Parathyroid adenoma (tissue), 2 donors: ENCODE data around the gene OR52I1.

Source experiments
- H2AFZ ChIP-seq: fragments of 300-600 bp; sonication (generic); one replicate; pipeline ENCODE4 v1.7.0; 2017; ENCODE audit warnings: antibody characterized with exemption, mild to moderate bottlenecking
- H3K27ac ChIP-seq: fragments of 300-600 bp; sonication (generic); one replicate; pipeline ENCODE4 v1.7.0; 2017
- H3K27me3 ChIP-seq: fragments of 300-600 bp; sonication (generic); one replicate; pipeline ENCODE4 v1.7.0; 2017; ENCODE audit warnings: low read length; ENCODE audit not compliant: control insufficient read depth, insufficient read depth
- H3K36me3 ChIP-seq: fragments of 300-600 bp; sonication (generic); one replicate; pipeline ENCODE4 v1.7.0; 2017; ENCODE audit warnings: low read length; ENCODE audit not compliant: control insufficient read depth, insufficient read depth
- H3K4me1 ChIP-seq: fragments of 300-600 bp; sonication (generic); one replicate; pipeline ENCODE4 v1.7.0; 2017; ENCODE audit warnings: control low read depth
- H3K4me2 ChIP-seq: fragments of 300-600 bp; sonication (generic); one replicate; pipeline ENCODE4 v1.7.0; 2017; ENCODE audit warnings: low read length
- H3K4me3 ChIP-seq: fragments of 300-600 bp; sonication (generic); one replicate; pipeline ENCODE4 v1.7.0; 2017; ENCODE audit warnings: low read depth, low read length
- H3K79me2 ChIP-seq: fragments of 300-600 bp; sonication (generic); one replicate; pipeline ENCODE4 v1.7.0; 2017; ENCODE audit warnings: control low read depth
- H3K9ac ChIP-seq: fragments of 300-600 bp; sonication (generic); one replicate; pipeline ENCODE4 v1.7.0; 2017; ENCODE audit warnings: mild to moderate bottlenecking
- H3K9me3 ChIP-seq: fragments of 300-600 bp; sonication (generic); one replicate; pipeline ENCODE4 v1.7.0; 2017; ENCODE audit warnings: low read length; ENCODE audit not compliant: control insufficient read depth
- TF ChIP-seq, protein P1 (sequence below): fragments of 300-600 bp; sonication (generic); IDR thresholded peaks from one replicate; pipeline ENCODE4 v1.7.0; 2017; ENCODE audit warnings: antibody characterized with exemption, mild to moderate bottlenecking
- donor health status: primary hyperparathyroidism.

OR52I1 gene

GRCh38 chr11:4644233-4644632 is 50.4 kb downstream of the OR52I1 start:
- Histone ChIP-seq H3K79me2 (no peaks in the 10 kb centered on the region), H3K9me3 (no peaks in the 10 kb centered on the region), H2AFZ (no peak overlapping the region), H3K9ac (no peak overlapping the region), H3K4me1 (no peaks in the 10 kb centered on the region), H3K4me3 (no peak overlapping the region), H3K27me3 (no peaks in the 10 kb centered on the region), H3K36me3 (no peaks in the 10 kb centered on the region), H3K27ac (no peak overlapping the region), H3K4me2 (no peak overlapping the region)
- TF ChIP-seq, protein P1, sequence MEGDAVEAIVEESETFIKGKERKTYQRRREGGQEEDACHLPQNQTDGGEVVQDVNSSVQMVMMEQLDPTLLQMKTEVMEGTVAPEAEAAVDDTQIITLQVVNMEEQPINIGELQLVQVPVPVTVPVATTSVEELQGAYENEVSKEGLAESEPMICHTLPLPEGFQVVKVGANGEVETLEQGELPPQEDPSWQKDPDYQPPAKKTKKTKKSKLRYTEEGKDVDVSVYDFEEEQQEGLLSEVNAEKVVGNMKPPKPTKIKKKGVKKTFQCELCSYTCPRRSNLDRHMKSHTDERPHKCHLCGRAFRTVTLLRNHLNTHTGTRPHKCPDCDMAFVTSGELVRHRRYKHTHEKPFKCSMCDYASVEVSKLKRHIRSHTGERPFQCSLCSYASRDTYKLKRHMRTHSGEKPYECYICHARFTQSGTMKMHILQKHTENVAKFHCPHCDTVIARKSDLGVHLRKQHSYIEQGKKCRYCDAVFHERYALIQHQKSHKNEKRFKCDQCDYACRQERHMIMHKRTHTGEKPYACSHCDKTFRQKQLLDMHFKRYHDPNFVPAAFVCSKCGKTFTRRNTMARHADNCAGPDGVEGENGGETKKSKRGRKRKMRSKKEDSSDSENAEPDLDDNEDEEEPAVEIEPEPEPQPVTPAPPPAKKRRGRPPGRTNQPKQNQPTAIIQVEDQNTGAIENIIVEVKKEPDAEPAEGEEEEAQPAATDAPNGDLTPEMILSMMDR, result no peak
